ENCODE data around the gene IFNL4.

- no peak for TF ChIP-seq CTCF (IDR thresholded peaks at IDR 0.05; ENCODE audit: insufficient read depth, low read length)
- TF ChIP-seq POLR2AphosphoS5 (IDR thresholded peaks at IDR 0.05; ENCODE audit: low read depth): no peak
- no peak for TF ChIP-seq REST (IDR thresholded peaks at IDR 0.05; ENCODE audit: insufficient replicate concordance, low read depth)
- no peak for TF ChIP-seq GABPA (IDR thresholded peaks at IDR 0.05; ENCODE audit: low read depth)
- no peak for TF ChIP-seq SPI1 (IDR thresholded peaks at IDR 0.05; ENCODE audit: borderline replicate concordance, low read depth)
These were observed 30.2 kb downstream of the IFNL4 start for GRCh38 chr19:39218230-39219007.

All from HL-60 (cell line).